CD8-positive, alpha-beta memory T cell (primary cell): ENCODE results near the gene EMX1. TPM values are rescaled to one million over a fixed set of nuclear protein-coding genes. Genes with fewer than 3 reads are reported as not detected.

Experiments
- CTCF ChIA-PET: fragments of 350-600 bp; sonication (Branson Sonifier 250); formaldehyde crosslinking; loops from one replicate; lab custom pipeline; 2021; ENCODE audit warnings: antibody characterized with exemption; lab: Charles Lee
- POLR2A ChIA-PET: fragments of 350-600 bp; sonication (Branson Sonifier 250); formaldehyde crosslinking; loops from one replicate; lab custom pipeline; 2021; ENCODE audit warnings: antibody characterized with exemption; lab: Charles Lee
- DNase-seq, 5 donors: peaks; one replicate each; pipeline versions ENCODE4 v3.0.0 to v3.0.0-alpha.2; 2020 to 2022; ENCODE audit warnings: mixed read lengths in 1 of 5
- H3K27ac ChIP-seq: one replicate; pipeline ENCODE4 v1.7.0; 2013; ENCODE audit warnings: low read depth, mild to moderate bottlenecking, low read length, moderate library complexity
- H3K27me3 ChIP-seq: 2 replicates; pipeline ENCODE4 v1.7.0; 2013; ENCODE audit warnings: low read length, mild to moderate bottlenecking; ENCODE audit not compliant: insufficient read depth, poor library complexity, severe bottlenecking
- H3K36me3 ChIP-seq: 2 replicates; pipeline ENCODE4 v1.7.0; 2013; ENCODE audit warnings: mild to moderate bottlenecking, low read length, moderate library complexity; ENCODE audit not compliant: insufficient read depth
- H3K4me1 ChIP-seq: 2 replicates; pipeline ENCODE4 v1.7.0; 2013; ENCODE audit warnings: mild to moderate bottlenecking, low read length, moderate library complexity; ENCODE audit not compliant: insufficient read depth
- H3K4me3 ChIP-seq: 2 replicates; pipeline ENCODE4 v1.7.0; 2013; ENCODE audit warnings: mild to moderate bottlenecking, low read length
- H3K9me3 ChIP-seq: 2 replicates; pipeline ENCODE4 v1.7.0; 2013; ENCODE audit warnings: mild to moderate bottlenecking, low read length
- H3K27ac Mint-ChIP-seq, 8 donors: one replicate each; pipeline ENCODE4 v1.8.0; 2020 to 2021; ENCODE audit warnings: mixed read lengths in 8 of 8, mild to moderate bottlenecking in 6 of 8, inconsistent platforms in 3 of 8, moderate library complexity in 3 of 8
- H3K27me3 Mint-ChIP-seq, 2 donors: one replicate each; pipeline ENCODE4 v1.8.0; 2020 to 2021; ENCODE audit warnings: mixed read lengths in 2 of 2, mild to moderate bottlenecking in 1 of 2, moderate library complexity in 1 of 2
- H3K36me3 Mint-ChIP-seq, 3 donors: one replicate each; pipeline ENCODE4 v1.8.0; 2020 to 2021; ENCODE audit warnings: mixed read lengths in 3 of 3, inconsistent platforms in 1 of 3, mild to moderate bottlenecking in 1 of 3
- H3K4me1 Mint-ChIP-seq, 3 donors: one replicate each; pipeline ENCODE4 v1.8.0; 2020 to 2021; ENCODE audit warnings: mixed read lengths in 3 of 3, inconsistent platforms in 1 of 3, mild to moderate bottlenecking in 1 of 3
- H3K4me3 Mint-ChIP-seq, 7 donors: one replicate each; pipeline ENCODE4 v1.8.0; 2020 to 2021; ENCODE audit warnings: mixed read lengths in 7 of 7, mild to moderate bottlenecking in 6 of 7, moderate library complexity in 4 of 7, inconsistent platforms in 2 of 7
- H3K9me3 Mint-ChIP-seq, 5 donors: one replicate each; pipeline ENCODE4 v1.8.0; 2020 to 2022; ENCODE audit warnings: mixed read lengths in 5 of 5, mild to moderate bottlenecking in 3 of 5, moderate library complexity in 2 of 5, inconsistent platforms in 1 of 5
- polyA plus RNA-seq: library from polyadenylated mRNA; unstranded; fragments of 300-500 nt; fragmentation: Illumina TruSeq; gene quantifications from one replicate; pipeline ENCODE4 v1.2.3, GENCODE V29; 2021
- total RNA-seq, 2 experiments: library from RNA; stranded (reverse); gene quantifications; one replicate each; pipeline ENCODE4 v1.2.3, GENCODE V29; 2021

EMX1 gene
- total and polyA plus RNA-seq, 3 experiments from 2014 or later, result 0.57 to 0.82 TPM; not detected in 1

DNA sequence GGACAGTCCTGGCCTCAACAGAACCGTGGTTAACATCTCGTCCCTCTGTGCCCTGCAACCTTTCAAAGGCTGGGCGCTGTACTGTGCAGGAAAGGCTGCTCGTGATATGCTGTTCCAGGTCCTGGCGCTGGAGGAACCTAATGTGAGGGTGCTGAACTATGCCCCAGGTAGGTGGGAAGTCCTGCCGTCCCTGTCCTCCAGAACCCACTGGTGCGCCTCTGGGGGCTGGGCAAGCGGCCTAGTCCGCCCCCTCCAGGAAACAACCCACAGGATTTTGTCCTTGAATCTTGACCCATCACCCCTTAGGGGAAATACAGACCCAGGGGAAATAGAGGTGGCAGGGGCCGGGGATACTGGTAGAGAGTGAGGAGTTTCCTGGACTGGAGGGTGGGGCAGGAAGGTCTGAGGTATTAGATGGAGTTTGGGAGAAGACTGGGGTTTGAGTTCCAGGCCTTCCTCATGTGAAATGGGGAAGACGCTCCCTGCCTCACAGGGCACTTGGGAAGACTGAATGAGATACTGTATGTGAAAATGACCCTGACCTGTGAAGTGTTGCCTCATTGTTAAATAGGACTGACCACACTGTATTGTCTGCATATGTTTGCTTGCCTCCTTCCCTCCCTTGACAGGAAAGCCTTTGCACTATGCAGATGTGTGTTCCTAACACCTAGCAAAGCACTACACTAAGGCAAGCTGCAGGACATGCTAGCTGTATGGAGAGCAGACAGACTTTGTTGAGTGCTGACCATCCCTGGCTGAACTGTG, 28.7 kb upstream of the EMX1 start:
- Histone ChIP-seq H3K9me3 (no peaks in the 10 kb centered on the region), H3K36me3 (no peaks in the 10 kb centered on the region), H3K27me3 (peaks cover 29% of the 10 kb centered on the region), H3K27ac (no peak overlapping the region), H3K4me1 (peaks cover 8% of the 10 kb centered on the region), H3K4me3 (peak overlapping the region; percentile 65)
- H3K9me3 Mint-ChIP-seq, result no peaks in the 10 kb centered on the region
- peak overlapping the region in 1 of 8 donors; percentile 21 for H3K27ac Mint-ChIP-seq
- peaks cover 0 to 12% (median 5%) of the 10 kb centered on the region in 3 donors for H3K4me1 Mint-ChIP-seq
- ChIA-PET POLR2A (no interaction called here), CTCF (interaction anchor here (0.5 to 2.5 kb wide), 8 partner anchors 9 to 85 kb away, joined by 3 to 15 read pairs (median 4); no protein-coding TSS in a partner anchor)
- peaks cover 31 to 65% of the 10 kb centered on the region in 2 donors for H3K27me3 Mint-ChIP-seq
- DNase-seq, result no peak
- H3K4me3 Mint-ChIP-seq, result peak overlapping the region in 6 of 7 donors; percentile 15 to 79 (median 74)
- H3K36me3 Mint-ChIP-seq, result peaks cover 0 to 4% (median 0%) of the 10 kb centered on the region in 3 donors

DNA sequence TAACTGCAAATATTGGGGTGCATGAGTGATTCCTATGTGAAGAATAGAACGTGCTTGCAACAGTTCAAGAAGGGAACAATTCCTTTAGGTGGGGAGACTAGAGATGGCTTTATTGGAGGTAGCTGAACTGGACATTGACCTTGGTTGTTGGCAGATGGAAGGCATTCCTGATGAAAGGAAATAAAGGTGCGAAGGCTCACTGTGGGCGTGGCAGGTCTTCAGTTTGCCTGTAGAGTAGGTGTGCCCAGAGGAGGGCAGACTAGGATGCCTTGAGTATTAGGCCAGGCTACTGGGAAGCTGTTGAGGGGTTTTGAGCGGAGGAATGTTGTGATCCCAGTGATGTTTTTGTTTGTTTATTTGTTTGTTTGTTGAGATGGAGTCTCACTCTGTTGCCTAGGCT, 27.3 kb upstream of the EMX1 start:
- ChIA-PET POLR2A (no interaction called here), CTCF (interaction anchor here (5.7 kb wide), 1 partner anchor 287 kb away, joined by 29 read pairs; no protein-coding TSS in a partner anchor)
- Histone ChIP-seq H3K4me3 (no peak overlapping the region), H3K27ac (no peak overlapping the region), H3K4me1 (peaks cover 8% of the 10 kb centered on the region), H3K36me3 (no peaks in the 10 kb centered on the region), H3K27me3 (peaks cover 29% of the 10 kb centered on the region), H3K9me3 (no peaks in the 10 kb centered on the region)
- peaks cover 28 to 66% of the 10 kb centered on the region in 2 donors for H3K27me3 Mint-ChIP-seq
- H3K9me3 Mint-ChIP-seq, result no peaks in the 10 kb centered on the region
- H3K4me3 Mint-ChIP-seq, result peak overlapping the region in 1 of 7 donors; percentile 2
- peaks cover 0 to 12% (median 5%) of the 10 kb centered on the region in 3 donors for H3K4me1 Mint-ChIP-seq
- peaks cover 0 to 4% (median 0%) of the 10 kb centered on the region in 3 donors for H3K36me3 Mint-ChIP-seq
- no peak overlapping the region for H3K27ac Mint-ChIP-seq
- no peak for DNase-seq

DNA sequence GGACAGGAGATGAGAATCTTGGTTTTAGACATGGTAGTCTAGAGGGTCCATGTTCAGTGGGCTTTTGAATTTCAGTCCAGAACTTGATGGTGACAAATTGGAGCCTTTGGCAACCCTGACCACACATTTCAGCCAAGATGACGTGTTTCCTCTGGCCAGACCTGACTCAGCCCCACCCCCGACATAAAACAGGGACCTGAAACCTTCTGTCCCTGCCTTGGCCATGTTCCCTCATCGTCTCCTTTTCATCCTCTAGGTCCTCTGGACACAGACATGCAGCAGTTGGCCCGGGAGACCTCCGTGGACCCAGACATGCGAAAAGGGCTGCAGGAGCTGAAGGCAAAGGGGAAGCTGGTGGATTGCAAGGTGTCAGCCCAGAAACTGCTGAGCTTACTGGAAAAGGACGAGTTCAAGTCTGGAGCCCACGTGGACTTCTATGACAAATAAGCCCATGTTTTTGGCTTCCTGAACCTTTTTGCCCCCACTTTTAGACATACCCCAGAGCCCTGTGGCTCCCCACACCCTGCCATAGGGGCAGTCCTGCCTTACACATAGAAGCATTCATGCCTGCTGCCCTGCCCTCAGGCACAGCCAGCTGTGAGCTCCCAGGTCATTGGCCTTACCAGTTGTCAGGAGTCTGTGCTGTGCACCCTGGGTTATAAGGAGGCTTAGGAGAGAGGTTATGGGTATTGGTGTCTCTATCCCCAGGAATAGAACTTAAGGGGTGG, 26.1 kb upstream of the EMX1 start:
- Mint-ChIP-seq H3K4me3 (peak overlapping the region in 1 of 7 donors; percentile 16), H3K9me3 (no peaks in the 10 kb centered on the region), H3K27ac (peak overlapping the region in 1 of 8 donors; percentile 47), H3K4me1 (peaks cover 4 to 19% (median 5%) of the 10 kb centered on the region in 3 donors), H3K36me3 (peaks cover 0 to 4% (median 0%) of the 10 kb centered on the region in 3 donors), H3K27me3 (peaks cover 20 to 64% of the 10 kb centered on the region in 2 donors)
- Histone ChIP-seq H3K36me3 (no peaks in the 10 kb centered on the region), H3K4me3 (no peak overlapping the region), H3K27ac (no peak overlapping the region), H3K27me3 (peaks cover 25% of the 10 kb centered on the region), H3K4me1 (peaks cover 8% of the 10 kb centered on the region), H3K9me3 (no peaks in the 10 kb centered on the region)
- POLR2A ChIA-PET, result no interaction called here
- no peak for DNase-seq
- CTCF ChIA-PET, result interaction anchor here (0.8 to 5.7 kb wide), 8 partner anchors 8 to 400 kb away, joined by 3 to 29 read pairs (median 3); no protein-coding TSS in a partner anchor

DNA sequence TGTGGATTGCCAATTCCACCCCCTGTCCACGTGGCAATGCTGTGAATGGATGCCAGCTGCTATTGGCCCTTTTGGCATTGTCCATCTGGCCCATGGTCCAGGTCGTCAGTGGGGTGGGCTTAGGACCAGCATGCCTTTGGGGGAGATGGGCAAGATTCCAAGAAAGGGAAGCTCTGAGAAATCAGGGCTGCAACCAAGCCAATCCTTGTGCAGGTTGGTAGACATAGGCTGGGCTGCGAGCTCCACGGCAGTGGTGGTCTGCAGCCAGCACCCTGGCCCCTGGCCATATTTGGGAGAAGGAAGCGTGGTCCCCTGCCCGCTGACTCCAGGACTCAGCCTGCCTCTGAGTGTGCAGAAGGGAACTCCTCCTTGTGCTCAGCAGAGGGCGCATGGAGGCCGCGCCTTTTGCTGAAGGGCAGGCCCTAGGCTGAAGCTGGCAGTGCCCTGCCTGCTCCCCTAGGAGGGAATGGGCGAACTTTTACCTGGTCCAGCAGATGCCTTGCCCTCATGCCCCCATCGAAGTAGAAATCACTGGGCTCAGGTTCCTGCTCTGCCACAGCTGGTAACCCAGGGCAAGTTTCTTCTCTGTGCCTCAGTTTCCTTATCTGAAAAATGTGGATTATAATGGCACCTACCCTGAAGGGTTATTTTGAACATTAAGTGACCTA, 24.7 kb upstream of the EMX1 start:
- Histone ChIP-seq H3K9me3 (no peaks in the 10 kb centered on the region), H3K4me1 (peaks cover 8% of the 10 kb centered on the region), H3K36me3 (no peaks in the 10 kb centered on the region), H3K4me3 (no peak overlapping the region), H3K27ac (no peak overlapping the region), H3K27me3 (peaks cover 20% of the 10 kb centered on the region)
- H3K4me1 Mint-ChIP-seq, result peaks cover 4 to 13% (median 4%) of the 10 kb centered on the region in 3 donors
- no peak overlapping the region for H3K4me3 Mint-ChIP-seq
- peaks cover 0 to 4% (median 0%) of the 10 kb centered on the region in 3 donors for H3K36me3 Mint-ChIP-seq
- ChIA-PET CTCF (interaction anchor here (0.8 to 5.7 kb wide), 13 partner anchors 10 to 320 kb away, joined by 3 to 29 read pairs (median 4); partner anchors contain the start of gene EMX1), POLR2A (no interaction called here)
- H3K9me3 Mint-ChIP-seq, result no peaks in the 10 kb centered on the region
- peak; percentile 29 to 66 (median 34) for DNase-seq
- peaks cover 24 to 66% of the 10 kb centered on the region in 2 donors for H3K27me3 Mint-ChIP-seq
- H3K27ac Mint-ChIP-seq, result no peak overlapping the region

DNA sequence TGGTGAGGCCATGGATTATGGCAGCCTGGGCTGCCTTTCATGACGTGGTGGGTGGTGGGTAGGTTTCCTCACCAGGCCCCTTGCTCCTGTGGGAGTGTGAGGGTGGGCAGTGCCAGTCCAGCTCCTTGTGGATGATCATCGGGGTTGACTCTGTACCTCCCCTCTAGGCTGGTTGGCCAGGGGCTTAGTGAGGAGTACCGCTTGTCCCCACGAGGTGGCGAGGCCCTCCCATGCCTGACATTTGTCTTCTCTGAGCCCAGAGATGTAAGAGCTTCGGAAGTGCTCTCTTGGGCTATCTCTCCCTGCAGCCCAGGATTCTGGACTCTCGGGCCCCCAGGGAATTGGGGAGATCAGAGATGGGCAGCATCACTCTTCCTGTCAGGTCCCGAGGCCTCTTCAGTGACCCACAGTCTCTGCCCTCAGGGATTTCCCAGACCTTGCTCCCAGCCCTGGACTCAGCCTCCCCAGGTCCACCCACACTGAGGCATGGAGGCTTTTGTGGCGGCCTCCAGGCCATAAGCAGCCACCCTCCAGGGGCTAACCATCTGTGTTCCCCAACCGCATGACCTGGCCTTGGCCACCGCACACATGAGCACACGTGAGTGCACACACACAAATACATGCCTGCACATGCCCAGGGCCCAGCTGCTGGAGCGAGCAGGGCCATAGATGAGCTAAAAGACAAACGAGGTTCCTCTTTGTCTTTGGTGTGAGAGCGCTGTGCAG, 23.6 kb upstream of the EMX1 start:
- H3K4me1 ChIP-seq, result no peaks in the 10 kb centered on the region
- H3K27ac Mint-ChIP-seq, result peak overlapping the region in 1 of 8 donors; percentile 6

DNA sequence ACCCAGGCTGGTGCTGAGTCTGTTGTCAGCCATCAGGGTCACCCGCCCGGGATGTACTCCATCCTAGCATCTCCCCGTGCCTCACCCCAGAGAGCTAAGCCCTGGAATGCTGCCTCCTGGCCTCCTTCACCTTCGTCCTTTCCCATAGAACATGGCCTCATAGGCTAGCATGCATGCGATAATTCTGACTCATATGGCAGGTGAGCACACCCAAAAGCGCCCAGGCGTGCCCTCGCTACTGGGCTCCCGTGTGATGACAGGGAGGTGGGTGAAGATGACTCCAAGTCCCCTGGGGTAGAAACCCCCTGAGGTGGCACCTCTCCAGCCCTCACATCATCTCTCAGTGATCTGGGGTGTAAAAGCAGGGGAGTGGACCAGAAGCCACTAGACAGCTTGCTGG, 22.8 kb upstream of the EMX1 start:
- H3K27ac Mint-ChIP-seq, result no peak overlapping the region
- H3K4me3 Mint-ChIP-seq, result no peak overlapping the region
- POLR2A ChIA-PET, result no interaction called here
- Histone ChIP-seq H3K36me3 (no peaks in the 10 kb centered on the region), H3K4me3 (no peak overlapping the region), H3K9me3 (no peaks in the 10 kb centered on the region), H3K27me3 (peaks cover 10% of the 10 kb centered on the region), H3K27ac (no peak overlapping the region), H3K4me1 (no peaks in the 10 kb centered on the region)
- peaks cover 0 to 7% (median 4%) of the 10 kb centered on the region in 3 donors for H3K4me1 Mint-ChIP-seq
- DNase-seq, result no peak
- peaks cover 0 to 4% (median 0%) of the 10 kb centered on the region in 3 donors for H3K36me3 Mint-ChIP-seq
- H3K9me3 Mint-ChIP-seq, result no peaks in the 10 kb centered on the region
- peaks cover 27 to 72% of the 10 kb centered on the region in 2 donors for H3K27me3 Mint-ChIP-seq
- CTCF ChIA-PET, result interaction anchor here (1.4 to 5.7 kb wide), 4 partner anchors 11 to 283 kb away, joined by 3 to 29 read pairs (median 12); no protein-coding TSS in a partner anchor

More for the DNA sequence above, 23.6 kb upstream of the EMX1 start:
- Histone ChIP-seq H3K9me3 (no peaks in the 10 kb centered on the region), H3K27me3 (peaks cover 10% of the 10 kb centered on the region), H3K36me3 (no peaks in the 10 kb centered on the region), H3K27ac (no peak overlapping the region), H3K4me3 (no peak overlapping the region)
- Mint-ChIP-seq H3K4me1 (peaks cover 0 to 7% (median 4%) of the 10 kb centered on the region in 3 donors), H3K36me3 (peaks cover 0 to 4% (median 0%) of the 10 kb centered on the region in 3 donors), H3K27me3 (peaks cover 29 to 71% of the 10 kb centered on the region in 2 donors), H3K9me3 (no peaks in the 10 kb centered on the region), H3K4me3 (no peak overlapping the region)
- ChIA-PET CTCF (interaction anchor here (0.8 to 5.7 kb wide), 8 partner anchors 11 to 283 kb away, joined by 3 to 29 read pairs (median 4); partner anchors contain the start of gene EMX1), POLR2A (no interaction called here)
- DNase-seq, result peak in 1 of 5 donors; percentile 11

DNA sequence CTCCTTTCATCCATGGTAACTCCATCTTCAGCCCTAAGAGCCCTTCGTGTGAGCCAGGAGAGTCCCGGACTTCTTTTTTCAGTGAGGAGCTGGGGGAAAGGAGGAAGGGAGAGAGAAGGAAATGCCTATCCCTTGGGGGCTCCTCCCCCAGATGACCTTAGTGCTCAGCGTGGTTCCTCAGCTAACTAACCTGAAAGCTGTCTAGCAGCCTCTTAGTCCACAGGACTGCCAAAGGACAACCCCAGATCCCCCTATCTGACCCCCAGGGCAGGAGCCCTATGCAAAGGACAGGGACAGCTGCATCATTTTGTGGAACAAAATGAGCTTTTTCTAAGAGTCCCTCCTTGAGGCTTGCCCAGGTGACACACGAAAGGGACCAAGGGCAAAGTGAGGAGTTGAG, 22.2 kb upstream of the EMX1 start:
- POLR2A ChIA-PET, result no interaction called here

More for the DNA sequence above, 22.2 kb upstream of the EMX1 start:
- H3K27ac Mint-ChIP-seq, result peak overlapping the region in 1 of 8 donors; percentile 21
- peaks cover 31 to 69% of the 10 kb centered on the region in 2 donors for H3K27me3 Mint-ChIP-seq
- H3K36me3 ChIP-seq, result no peaks in the 10 kb centered on the region
- H3K27me3 ChIP-seq, result peaks cover 10% of the 10 kb centered on the region
- no peaks in the 10 kb centered on the region for H3K9me3 Mint-ChIP-seq
- peaks cover 0 to 7% (median 4%) of the 10 kb centered on the region in 3 donors for H3K4me1 Mint-ChIP-seq
- no peak overlapping the region for H3K27ac ChIP-seq
- H3K4me3 Mint-ChIP-seq, result no peak overlapping the region
- DNase-seq, result no peak
- no peak overlapping the region for H3K4me3 ChIP-seq
- H3K9me3 ChIP-seq, result no peaks in the 10 kb centered on the region
- peaks cover 0 to 4% (median 0%) of the 10 kb centered on the region in 3 donors for H3K36me3 Mint-ChIP-seq
- H3K4me1 ChIP-seq, result no peaks in the 10 kb centered on the region
- CTCF ChIA-PET, result interaction anchor here (1.6 to 5.7 kb wide), 2 partner anchors 11 to 282 kb away, joined by 4 to 29 read pairs; no protein-coding TSS in a partner anchor
